ENCODE data around the gene COL4A1. TPM values are rescaled to one million over a fixed set of nuclear protein-coding genes. Genes with fewer than 3 reads are reported as not detected.

COL4A1 gene
- total and polyA plus RNA-seq, 4 donors: 162 to 377 (median 214) TPM

GRCh38 chr13:110110783-110111182 is 196.2 kb downstream of the COL4A1 start:
- WGBS (ENCODE audit: insufficient coverage): 97% methylated on average over 12 of the region's 19 CpGs
- Histone ChIP-seq H3K27ac (ENCODE audit: low read depth, low read length) (no peak overlapping the region), H3K36me3 (ENCODE audit: control insufficient read depth, insufficient read depth, low read length) (no peaks in the 10 kb centered on the region), H3K27me3 (ENCODE audit: control insufficient read depth, insufficient read depth, low read length) (no peaks in the 10 kb centered on the region), H3K4me1 (ENCODE audit: control insufficient read depth, insufficient read depth, low read length) (peaks cover 24% of the 10 kb centered on the region), H3K9me3 (ENCODE audit: control insufficient read depth, insufficient read depth, low read length) (no peaks in the 10 kb centered on the region), H3K4me3 (ENCODE audit: low read depth, low read length) (no peak overlapping the region)
- DNase-seq (ENCODE audit: low read depth in 4 of 6, low spot score in 6 of 6): no peak

DNA sequence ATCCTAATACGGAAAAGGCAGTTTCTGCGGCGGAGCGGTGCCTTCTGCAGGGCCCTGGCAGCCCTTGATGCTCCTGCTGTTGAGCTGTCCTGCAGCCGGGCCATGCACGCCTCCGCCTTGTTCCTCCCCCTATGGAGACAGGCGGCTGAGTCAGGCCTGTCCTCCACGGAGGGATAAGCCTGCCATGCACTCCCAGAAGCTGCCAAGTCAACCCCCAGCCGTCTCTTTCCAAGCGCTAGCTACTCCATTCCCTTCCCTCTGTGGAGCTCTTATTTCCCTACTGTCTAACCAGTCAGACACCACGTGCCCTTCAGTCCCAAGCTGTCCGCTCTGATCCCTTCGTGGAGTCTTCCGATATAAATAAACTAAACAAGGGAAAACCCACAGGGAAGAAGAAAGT is 197.0 kb downstream of the COL4A1 start:
- WGBS (ENCODE audit: insufficient coverage): 30% methylated on average over 14 of the region's 15 CpGs
- peak in 2 of 6 donors; percentile 61 to 74 for DNase-seq (ENCODE audit: low read depth in 4 of 6, low spot score in 6 of 6)
- H3K27ac ChIP-seq (ENCODE audit: low read depth, low read length): no peak overlapping the region
- no peaks in the 10 kb centered on the region for H3K36me3 ChIP-seq (ENCODE audit: control insufficient read depth, insufficient read depth, low read length)
- no peaks in the 10 kb centered on the region for H3K27me3 ChIP-seq (ENCODE audit: control insufficient read depth, insufficient read depth, low read length)
- no peak overlapping the region for H3K4me3 ChIP-seq (ENCODE audit: low read depth, low read length)
- H3K4me1 ChIP-seq (ENCODE audit: control insufficient read depth, insufficient read depth, low read length): peaks cover 24% of the 10 kb centered on the region
- no peaks in the 10 kb centered on the region for H3K9me3 ChIP-seq (ENCODE audit: control insufficient read depth, insufficient read depth, low read length)

DNA sequence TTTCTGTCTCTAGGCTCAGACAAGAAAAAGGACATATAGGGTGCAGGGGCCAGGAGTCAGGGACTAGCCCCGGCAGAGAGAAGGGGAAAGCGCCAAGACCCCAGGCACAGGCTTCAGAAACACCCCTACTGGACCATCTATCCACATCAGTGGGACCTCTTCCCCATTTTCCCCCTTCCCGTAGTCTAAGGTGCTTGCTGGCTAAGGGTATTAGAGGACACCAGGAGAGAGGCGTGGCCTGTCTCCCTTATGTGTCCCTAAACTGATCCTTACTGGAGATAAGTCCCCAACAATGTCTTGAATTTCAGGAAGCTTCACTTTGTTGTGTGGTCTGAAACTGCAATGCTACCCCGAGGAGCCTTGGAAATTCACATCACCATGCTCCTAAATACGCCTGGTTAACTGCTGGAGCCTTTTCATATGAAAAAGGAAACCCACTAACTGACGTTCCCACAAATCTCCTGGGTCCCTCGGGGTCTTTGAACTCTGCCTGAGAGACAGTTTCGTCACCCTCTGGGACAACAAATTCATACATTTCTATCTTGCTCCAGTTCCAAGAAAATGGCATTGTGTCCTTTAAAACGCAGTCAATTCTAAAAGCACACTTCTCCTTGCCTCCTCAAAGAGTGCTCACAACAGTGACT is 197.7 kb downstream of the COL4A1 start:
- no peak overlapping the region for H3K4me3 ChIP-seq (ENCODE audit: low read depth, low read length)
- no peaks in the 10 kb centered on the region for H3K36me3 ChIP-seq (ENCODE audit: control insufficient read depth, insufficient read depth, low read length)
- peaks cover 24% of the 10 kb centered on the region for H3K4me1 ChIP-seq (ENCODE audit: control insufficient read depth, insufficient read depth, low read length)
- H3K27me3 ChIP-seq (ENCODE audit: control insufficient read depth, insufficient read depth, low read length): no peaks in the 10 kb centered on the region
- H3K9me3 ChIP-seq (ENCODE audit: control insufficient read depth, insufficient read depth, low read length): no peaks in the 10 kb centered on the region
- DNase-seq (ENCODE audit: low read depth in 4 of 6, low spot score in 6 of 6): no peak
- no peak overlapping the region for H3K27ac ChIP-seq (ENCODE audit: low read depth, low read length)
- WGBS (ENCODE audit: insufficient coverage): 53% methylated on average over 7 of the region's 10 CpGs

DNA sequence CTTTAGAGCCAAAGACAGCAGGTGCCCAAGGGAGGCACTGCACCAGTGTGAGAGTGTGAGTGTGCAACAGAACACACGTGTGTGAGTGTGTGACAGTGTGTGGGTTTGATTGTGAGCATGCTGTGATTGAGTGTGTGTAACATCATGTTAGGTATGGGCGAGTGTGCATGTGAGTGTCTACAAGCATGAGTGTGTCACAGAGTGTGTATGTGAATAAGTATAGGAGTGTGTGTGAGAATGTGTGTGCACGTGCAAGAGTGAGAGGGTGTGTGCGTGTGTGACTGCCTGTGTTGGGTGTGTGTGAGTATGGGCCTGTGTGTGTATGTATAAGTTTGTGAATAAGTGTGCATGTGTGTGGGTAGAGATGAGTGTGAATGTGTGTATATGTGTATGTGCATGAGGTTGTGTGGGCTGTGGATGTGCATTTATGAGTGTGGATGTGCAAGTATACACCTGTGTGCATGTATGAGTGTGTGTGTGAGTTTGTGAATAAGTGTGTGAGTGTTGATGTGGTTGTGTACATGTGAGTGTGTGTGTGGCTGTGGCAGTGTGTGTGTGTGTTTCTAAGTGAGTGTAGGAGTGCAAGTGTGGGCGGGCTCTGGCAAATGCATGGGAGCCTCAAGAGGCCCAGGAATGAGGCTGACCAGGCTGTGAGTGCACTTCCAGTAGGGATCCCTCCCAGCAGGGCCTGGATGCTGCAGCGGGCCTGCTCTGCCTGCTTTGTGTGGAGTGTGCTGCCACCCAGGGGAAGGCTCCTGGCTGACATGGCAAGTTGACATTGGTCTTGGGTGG is 198.4 kb downstream of the COL4A1 start:
- Histone ChIP-seq H3K36me3 (ENCODE audit: control insufficient read depth, insufficient read depth, low read length) (no peaks in the 10 kb centered on the region), H3K4me1 (ENCODE audit: control insufficient read depth, insufficient read depth, low read length) (peaks cover 24% of the 10 kb centered on the region), H3K4me3 (ENCODE audit: low read depth, low read length) (no peak overlapping the region), H3K27me3 (ENCODE audit: control insufficient read depth, insufficient read depth, low read length) (no peaks in the 10 kb centered on the region), H3K27ac (ENCODE audit: low read depth, low read length) (no peak overlapping the region), H3K9me3 (ENCODE audit: control insufficient read depth, insufficient read depth, low read length) (no peaks in the 10 kb centered on the region)
- DNase-seq (ENCODE audit: low read depth in 4 of 6, low spot score in 6 of 6): peak in 3 of 6 donors; percentile 29 to 93 (median 90)
- WGBS (ENCODE audit: insufficient coverage): 78% methylated on average over 6 of the region's 6 CpGs

DNA sequence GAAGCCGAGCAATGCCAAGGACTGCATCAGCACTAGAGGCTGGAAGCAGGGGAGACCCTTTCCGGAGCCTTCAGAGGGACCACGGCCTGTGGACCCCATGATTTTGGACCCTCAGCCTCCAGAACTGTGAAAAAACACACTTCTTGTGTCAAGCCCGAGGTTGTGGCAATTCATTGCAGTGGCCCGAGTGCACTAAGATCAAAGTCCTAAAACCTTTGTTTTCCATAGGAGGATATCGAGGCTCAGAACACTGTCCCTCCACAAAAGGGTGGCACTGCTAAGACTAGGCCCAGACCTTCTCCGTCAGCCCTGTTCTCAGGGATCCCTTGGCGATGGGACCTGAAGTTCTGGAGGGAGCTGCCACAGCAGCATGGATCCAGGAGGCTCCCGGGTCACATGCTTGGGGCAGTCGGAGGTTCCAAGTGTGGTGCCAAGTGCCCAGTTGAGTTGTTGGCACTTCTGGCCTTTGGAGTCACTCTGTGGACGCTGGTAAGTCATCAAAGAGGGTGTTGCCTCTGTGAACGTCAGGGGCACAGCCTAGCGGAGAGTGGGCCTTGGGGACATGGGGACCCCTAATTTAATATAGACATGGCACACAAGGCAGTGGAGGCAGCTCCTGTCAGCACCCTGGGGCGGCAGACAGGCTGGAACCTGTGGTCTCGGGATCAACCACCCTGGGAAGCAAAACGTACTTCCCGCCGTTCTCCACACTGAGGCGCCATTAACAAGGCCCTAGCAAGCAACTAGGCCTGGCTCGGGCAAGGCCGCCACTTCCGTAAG is 199.2 kb downstream of the COL4A1 start:
- Histone ChIP-seq H3K4me3 (ENCODE audit: low read depth, low read length) (no peak overlapping the region), H3K36me3 (ENCODE audit: control insufficient read depth, insufficient read depth, low read length) (no peaks in the 10 kb centered on the region), H3K27me3 (ENCODE audit: control insufficient read depth, insufficient read depth, low read length) (no peaks in the 10 kb centered on the region), H3K27ac (ENCODE audit: low read depth, low read length) (no peak overlapping the region), H3K4me1 (ENCODE audit: control insufficient read depth, insufficient read depth, low read length) (peaks cover 18% of the 10 kb centered on the region), H3K9me3 (ENCODE audit: control insufficient read depth, insufficient read depth, low read length) (no peaks in the 10 kb centered on the region)
- 96% methylated on average over 22 of the region's 22 CpGs for WGBS (ENCODE audit: insufficient coverage)
- no peak for DNase-seq (ENCODE audit: low read depth in 4 of 6, low spot score in 6 of 6)

DNA sequence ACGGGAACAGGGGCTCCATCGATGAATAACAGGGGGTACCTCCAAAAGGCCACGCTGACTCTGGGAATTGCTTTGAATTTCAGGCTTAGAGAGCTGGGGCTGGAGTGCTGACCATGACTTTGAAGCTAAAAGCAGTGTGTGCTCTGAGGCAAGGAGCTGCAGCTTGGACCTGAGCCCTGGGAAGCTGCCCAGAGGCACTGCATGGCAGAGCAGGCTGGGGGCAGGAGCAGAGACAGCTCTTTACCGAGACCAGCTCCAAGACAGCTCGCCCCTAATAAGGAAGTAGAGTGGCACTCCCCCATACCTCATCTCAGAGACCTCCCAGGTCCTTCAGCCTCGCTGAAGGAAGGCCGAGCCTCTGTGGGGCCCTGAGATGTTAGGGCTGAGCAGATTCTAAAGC is 200.2 kb downstream of the COL4A1 start:
- 54% methylated on average over 4 of the region's 7 CpGs for WGBS (ENCODE audit: insufficient coverage)
- H3K27ac ChIP-seq (ENCODE audit: low read depth, low read length): no peak overlapping the region
- H3K4me1 ChIP-seq (ENCODE audit: control insufficient read depth, insufficient read depth, low read length): peaks cover 18% of the 10 kb centered on the region
- no peaks in the 10 kb centered on the region for H3K27me3 ChIP-seq (ENCODE audit: control insufficient read depth, insufficient read depth, low read length)
- H3K9me3 ChIP-seq (ENCODE audit: control insufficient read depth, insufficient read depth, low read length): no peaks in the 10 kb centered on the region
- no peak overlapping the region for H3K4me3 ChIP-seq (ENCODE audit: low read depth, low read length)
- H3K36me3 ChIP-seq (ENCODE audit: control insufficient read depth, insufficient read depth, low read length): no peaks in the 10 kb centered on the region
- DNase-seq (ENCODE audit: low read depth in 4 of 6, low spot score in 6 of 6): peak in 3 of 6 donors; percentile 29 to 81 (median 60)

DNA sequence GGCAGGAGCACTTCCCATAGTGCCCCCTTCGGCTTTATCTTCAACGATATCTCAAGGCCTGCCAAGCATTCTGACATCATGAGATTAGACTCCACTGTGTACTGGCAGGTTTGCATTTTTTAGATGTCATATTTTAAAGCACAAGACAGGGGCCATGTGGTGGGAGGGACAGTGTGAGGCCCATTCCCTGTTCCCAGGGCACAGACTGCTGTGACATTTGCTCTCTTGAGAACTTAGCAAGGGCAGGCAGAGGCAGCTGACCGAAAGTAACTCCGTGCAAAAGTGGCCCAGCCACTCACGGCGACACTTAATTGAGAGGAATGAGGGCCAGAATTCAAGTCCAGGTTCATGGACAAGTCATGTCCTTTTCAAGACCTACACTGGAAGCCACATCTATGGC is 201.8 kb downstream of the COL4A1 start:
- Histone ChIP-seq H3K4me3 (ENCODE audit: low read depth, low read length) (no peak overlapping the region), H3K27ac (ENCODE audit: low read depth, low read length) (no peak overlapping the region), H3K36me3 (ENCODE audit: control insufficient read depth, insufficient read depth, low read length) (no peaks in the 10 kb centered on the region), H3K9me3 (ENCODE audit: control insufficient read depth, insufficient read depth, low read length) (no peaks in the 10 kb centered on the region), H3K27me3 (ENCODE audit: control insufficient read depth, insufficient read depth, low read length) (no peaks in the 10 kb centered on the region), H3K4me1 (ENCODE audit: control insufficient read depth, insufficient read depth, low read length) (peaks cover 18% of the 10 kb centered on the region)
- no peak for DNase-seq (ENCODE audit: low read depth in 4 of 6, low spot score in 6 of 6)
- 85% methylated on average over 4 of the region's 6 CpGs for WGBS (ENCODE audit: insufficient coverage)

DNA sequence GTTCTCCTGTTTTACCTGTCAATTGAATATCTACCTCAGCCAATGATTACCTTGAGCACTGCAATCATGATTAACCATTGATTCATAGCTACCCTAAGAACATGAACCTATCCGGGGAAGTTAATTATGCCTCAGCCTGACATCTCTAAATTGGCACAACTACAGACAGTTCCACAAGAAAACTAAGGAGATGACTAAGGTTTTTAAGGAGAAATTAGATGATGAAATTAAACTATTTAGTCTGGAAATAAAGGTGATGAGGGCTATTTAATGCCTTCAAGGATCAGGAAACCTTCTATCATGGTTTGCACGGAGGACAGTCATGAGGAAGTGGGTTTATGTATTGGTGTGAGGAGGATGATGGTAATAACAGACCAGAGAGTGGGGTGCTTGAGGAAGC is 203.4 kb downstream of the COL4A1 start:
- Histone ChIP-seq H3K27me3 (ENCODE audit: control insufficient read depth, insufficient read depth, low read length) (no peaks in the 10 kb centered on the region), H3K27ac (ENCODE audit: low read depth, low read length) (no peak overlapping the region), H3K9me3 (ENCODE audit: control insufficient read depth, insufficient read depth, low read length) (peaks cover 2% of the 10 kb centered on the region), H3K36me3 (ENCODE audit: control insufficient read depth, insufficient read depth, low read length) (no peaks in the 10 kb centered on the region), H3K4me3 (ENCODE audit: low read depth, low read length) (no peak overlapping the region), H3K4me1 (ENCODE audit: control insufficient read depth, insufficient read depth, low read length) (peaks cover 7% of the 10 kb centered on the region)
- no peak for DNase-seq (ENCODE audit: low read depth in 4 of 6, low spot score in 6 of 6)
- 93% methylated on average over 1 of the region's 2 CpGs for WGBS (ENCODE audit: insufficient coverage)

DNA sequence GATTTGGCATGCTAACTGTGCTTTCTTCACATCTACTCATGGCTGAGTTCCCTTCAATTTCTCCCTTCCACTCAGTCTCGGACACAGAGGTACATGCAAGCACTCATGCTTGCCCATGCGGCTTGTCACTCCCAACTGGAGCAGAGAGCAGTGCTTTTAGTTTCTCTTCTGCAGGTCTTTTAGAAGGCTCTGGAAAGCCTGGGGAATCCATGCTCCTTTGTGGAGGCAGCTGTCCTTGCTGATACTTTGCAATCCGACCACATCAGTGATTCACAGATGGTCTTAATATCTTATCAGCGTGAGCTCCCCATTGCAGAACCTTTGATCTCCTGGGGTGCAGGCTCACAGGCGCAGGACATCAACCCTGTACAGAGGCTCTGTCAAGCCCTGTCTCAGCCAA is 203.9 kb downstream of the COL4A1 start:
- Histone ChIP-seq H3K27ac (ENCODE audit: low read depth, low read length) (no peak overlapping the region), H3K27me3 (ENCODE audit: control insufficient read depth, insufficient read depth, low read length) (no peaks in the 10 kb centered on the region), H3K4me3 (ENCODE audit: low read depth, low read length) (no peak overlapping the region), H3K4me1 (ENCODE audit: control insufficient read depth, insufficient read depth, low read length) (peaks cover 7% of the 10 kb centered on the region), H3K36me3 (ENCODE audit: control insufficient read depth, insufficient read depth, low read length) (no peaks in the 10 kb centered on the region), H3K9me3 (ENCODE audit: control insufficient read depth, insufficient read depth, low read length) (peaks cover 2% of the 10 kb centered on the region)
- WGBS (ENCODE audit: insufficient coverage): 82% methylated on average over 5 of the region's 5 CpGs
- DNase-seq (ENCODE audit: low read depth in 4 of 6, low spot score in 6 of 6): no peak
